GM21717 (cell line): ENCODE results near the gene AIDA.

Experiments used
- ATAC-seq: cut with Tn5 transposase; IDR thresholded peaks from one replicate; pipeline ENCODE4 v1.9.1; 2021; ENCODE audit warnings: mild to moderate bottlenecking, moderate library complexity; ENCODE audit not compliant: unreplicated experiment

Gene AIDA

DNA sequence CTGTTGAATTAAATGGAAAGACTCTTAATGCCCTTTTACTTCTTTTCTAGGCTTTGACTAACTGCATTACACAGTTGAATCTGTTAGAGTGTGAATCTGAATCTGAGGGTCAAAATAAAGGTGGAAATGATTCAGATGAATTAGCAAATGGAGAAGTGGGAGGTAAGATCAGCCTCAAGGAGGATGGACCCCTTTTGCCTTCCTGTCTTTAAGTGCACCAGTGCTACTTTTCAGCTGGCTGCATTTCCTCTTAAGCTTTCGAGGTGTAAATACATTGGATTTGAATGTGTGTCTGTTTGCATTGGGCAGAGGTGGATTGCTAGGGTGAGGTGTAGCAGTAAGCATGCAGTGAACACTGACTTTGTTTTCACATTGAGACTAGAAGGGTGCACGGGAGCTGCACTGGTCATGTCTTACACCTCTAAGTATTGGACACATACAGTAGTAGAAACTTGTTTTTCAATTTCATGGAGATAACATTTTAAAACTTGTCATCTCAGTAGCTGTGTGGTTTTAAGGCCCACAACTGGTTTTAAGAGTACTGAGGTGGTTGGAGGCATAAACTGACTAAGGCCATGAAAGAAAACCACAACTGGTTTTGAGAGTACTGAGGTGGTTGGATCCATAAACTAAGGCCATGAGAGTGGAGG is 59.0 kb downstream of the AIDA start:
- ATAC-seq: peak; percentile 70

DNA sequence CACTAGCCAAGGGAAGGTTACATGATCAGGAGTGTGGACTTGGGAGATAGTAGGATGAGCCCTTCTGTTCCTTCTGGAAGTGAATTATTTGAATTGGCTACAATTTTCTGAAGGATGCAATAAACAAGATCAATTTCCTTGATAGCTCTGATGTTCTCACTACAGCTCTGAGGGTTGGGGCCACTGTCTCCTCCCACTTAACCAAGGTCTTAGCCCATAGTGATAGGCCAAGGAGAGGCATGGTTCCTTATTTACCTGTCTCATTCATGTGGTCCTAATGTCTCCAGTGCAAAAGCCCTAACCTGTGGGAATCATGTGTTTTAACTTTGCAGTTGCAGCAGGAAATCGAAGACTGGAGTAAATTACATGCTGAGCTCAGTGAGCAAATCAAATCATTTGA is 59.6 kb downstream of the AIDA start:
- ATAC-seq: no peak

DNA sequence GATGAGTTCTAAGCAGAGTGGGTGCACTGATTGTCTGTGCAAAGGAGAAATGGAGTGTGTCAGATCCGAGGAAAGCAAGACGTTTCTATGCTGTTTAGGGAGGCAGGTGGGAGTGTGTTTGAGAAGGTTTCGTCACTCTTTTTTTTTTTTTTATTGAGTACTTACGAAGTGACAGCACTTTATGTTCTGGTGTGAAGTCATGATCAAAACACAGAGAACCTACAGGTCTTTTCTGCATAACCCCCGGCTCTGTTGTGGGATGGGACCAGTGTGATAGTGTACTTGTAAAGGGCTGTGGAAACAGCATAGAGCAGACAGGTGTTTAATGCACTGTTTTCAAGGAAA is 67.7 kb downstream of the AIDA start:
- no peak for ATAC-seq

DNA sequence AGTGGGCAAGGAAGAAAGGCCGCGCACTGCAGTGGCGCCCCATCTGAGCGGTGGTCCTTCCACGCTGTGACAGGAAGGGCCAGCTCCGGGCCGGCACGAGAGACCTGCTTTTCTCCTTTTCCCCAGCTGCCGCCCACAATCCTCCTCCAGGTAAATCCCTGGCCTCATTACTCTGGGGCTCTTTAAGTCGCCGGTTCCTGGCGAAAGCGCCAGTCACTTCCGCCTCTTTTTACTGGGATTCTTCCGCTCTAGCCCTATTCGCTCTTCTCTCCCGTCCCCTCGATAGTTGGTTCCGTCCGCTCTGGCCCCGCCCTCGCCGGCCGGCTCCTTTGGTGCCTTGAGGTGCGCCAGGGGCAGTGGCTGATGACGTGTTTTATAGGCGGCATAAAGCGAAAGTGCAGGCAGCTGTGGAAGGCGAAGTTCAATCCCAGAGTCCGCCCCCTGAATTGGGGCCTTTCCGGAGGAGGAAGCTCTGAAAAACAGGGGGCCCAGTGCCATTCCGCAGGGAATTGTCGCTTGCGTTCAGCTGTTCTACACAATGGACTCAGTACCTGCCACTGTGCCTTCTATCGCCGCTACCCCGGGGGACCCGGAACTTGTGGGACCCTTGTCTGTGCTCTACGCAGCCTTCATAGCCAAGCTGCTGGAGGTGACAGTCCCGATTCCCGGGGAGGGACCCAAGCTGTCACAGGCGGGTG is 68.2 kb downstream of the AIDA start:
- peak; percentile 96 for ATAC-seq

GRCh38 chr1:222643606-222643937 is 68.7 kb downstream of the AIDA start:
- ATAC-seq: no peak

DNA sequence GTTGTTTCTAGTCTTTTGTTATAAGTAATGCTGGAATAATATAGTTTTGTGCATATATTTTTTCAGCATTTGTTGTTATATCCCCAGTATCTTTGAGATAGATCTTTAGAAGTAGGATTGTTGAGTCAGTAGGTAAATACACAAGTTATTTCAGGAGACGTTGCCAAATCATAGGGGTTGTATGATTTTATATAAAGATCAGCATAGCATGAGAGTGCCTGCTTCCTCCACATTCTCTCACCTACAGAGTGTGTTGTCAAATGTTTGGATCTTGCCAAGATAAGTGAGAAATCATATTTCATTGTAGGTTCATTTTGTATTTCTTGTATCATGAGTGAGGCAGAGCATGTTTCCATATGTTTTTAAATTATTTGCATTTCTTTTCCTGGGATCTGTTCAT is 69.8 kb downstream of the AIDA start:
- no peak for ATAC-seq

DNA sequence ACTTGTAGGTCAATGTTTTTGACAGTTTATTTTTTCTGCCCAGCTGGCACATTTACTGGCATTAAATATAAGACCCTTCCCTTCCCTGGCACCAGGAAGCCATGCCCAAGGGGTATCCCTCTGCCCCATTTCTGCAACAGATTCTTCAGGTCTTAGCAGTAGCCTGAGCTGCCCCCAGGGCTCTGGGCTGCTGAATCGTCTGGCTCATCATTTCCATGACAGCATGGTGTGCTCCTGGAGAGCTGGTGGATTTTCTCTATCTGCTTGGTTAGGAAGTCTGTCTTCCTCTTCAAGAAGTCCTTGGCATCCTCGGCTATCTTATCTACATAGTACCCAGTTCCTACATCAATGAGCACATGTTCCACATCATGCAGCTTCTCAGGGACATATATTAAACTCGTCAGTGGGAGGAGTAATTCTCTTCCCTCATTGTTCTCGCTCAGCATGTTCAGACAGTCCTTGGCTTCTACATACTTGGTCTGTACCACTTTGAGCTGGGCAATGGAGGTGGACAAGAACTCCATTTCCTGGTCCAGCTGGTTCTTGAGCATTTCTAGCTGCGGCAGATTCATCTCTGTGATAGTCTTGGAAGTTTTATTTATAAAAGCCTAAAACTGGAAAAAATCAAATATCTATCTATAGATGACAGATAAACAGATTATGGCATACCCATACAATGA is 70.9 kb downstream of the AIDA start:
- no peak for ATAC-seq

- ATAC-seq: peak; percentile 71
These were observed 77.9 kb downstream of the AIDA start for GRCh38 chr1:222634180-222635013.

DNA sequence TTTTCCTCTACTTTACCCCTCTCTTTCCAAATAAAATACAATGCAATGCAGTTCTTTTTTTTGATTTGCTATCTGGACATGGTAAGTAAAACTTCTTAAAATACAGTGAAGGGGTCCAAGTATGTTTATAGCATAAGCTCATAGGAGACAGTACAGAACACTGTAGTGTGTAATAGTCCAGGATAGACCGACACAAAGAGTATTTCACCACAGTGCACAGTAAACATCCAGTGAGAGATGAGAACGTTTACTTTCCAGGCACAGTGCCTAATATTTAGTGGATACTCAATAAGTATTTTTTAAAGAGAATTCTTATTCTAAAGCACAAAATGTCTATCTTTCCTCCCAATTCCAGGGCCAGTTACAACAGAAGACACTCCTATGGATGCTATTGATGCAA is 79.5 kb downstream of the AIDA start:
- ATAC-seq: no peak

DNA sequence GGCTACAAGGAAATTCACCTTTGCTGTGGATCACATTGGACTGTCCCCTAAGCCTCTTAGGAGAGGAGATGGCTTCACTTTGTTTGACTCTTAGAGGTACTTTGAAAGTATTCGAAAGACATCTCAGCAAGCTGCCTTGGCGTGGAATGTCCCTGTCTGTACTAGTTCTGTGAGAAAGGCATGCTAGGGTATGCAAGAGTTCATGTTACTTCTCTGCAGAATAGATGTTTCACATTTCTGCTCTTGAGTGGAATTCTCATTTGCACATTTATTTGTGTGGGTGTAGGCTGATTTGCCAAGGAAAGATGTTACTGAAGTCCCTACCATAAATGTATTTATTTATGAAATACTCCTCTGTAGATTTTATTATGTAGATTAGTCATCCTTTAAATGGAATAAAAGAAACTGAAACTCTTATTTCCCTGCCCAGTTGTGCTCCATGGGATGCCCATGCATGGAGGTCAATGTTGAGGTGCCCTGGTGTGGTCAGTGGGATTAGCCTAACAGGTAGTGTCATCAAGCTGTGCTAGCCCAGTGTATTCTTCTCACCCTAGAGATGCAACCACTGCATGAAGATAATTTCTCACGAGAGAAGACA is 80.6 kb downstream of the AIDA start:
- ATAC-seq: no peak

DNA sequence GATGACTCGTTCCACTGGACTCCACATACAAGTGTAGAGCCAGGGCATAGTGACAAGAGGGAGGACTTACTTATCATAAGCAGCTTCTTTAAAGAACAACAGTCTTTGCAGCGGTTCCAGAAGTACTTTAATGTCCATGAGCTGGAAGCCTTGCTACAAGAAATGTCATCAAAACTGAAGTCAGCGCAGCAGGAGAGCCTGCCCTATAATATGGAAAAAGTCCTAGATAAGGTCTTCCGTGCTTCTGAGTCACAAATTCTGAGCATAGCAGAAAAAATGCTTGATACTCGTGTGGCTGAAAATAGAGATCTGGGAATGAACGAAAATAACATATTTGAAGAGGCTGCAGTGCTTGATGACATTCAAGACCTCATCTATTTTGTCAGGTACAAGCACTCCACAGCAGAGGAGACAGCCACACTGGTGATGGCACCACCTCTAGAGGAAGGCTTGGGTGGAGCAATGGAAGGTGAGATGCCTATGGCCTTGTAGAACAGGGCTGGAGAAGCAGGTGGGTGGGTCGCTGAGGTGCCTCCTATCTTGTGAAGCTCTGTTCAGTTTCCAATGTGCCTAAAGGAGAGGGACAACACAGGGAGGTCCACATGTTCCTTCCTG is 82.3 kb downstream of the AIDA start:
- no peak for ATAC-seq

DNA sequence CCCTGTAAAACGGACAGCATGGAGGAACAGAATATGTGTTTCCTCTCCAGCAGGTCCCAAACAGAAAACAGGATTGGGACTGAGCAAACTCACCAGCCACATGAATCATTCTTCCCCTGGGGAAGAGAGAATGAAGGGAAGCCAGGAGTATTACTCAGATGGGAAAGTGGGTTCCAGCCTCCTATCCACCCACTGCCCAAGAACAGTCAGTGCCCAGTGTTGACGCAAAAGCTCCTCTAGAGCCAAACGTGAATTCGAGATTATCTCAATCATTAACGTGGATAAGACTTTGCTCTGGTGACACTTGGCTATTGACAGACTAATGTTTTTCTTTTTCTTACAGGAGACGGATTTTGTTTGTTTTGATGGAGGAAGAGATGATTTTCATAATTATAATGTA is 85.1 kb downstream of the AIDA start:
- no peak for ATAC-seq

GRCh38 chr1:222624214-222624613 is 88.1 kb downstream of the AIDA start:
- ATAC-seq: no peak

- no peak for ATAC-seq
These were observed 88.8 kb downstream of the AIDA start for GRCh38 chr1:222623458-222623857.

DNA sequence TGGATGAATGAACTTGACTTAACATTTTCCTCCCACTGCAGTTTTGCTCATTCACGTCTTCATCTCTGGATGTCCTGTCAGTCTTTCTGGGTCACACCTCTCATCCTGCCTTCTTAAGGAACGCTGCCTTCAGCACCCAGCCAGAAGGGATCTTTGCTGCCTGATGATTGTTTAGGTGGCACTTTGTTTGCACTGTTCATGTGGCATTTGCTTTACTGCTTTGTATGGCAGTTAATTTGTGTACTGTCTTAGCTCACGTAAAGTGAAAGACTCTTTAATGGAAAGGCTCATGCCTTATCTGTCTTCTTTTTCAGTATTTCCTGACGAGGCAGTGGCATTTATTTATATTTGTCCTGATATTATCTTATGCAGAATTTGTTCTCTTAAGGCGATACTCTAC is 89.5 kb downstream of the AIDA start:
- ATAC-seq: no peak

DNA sequence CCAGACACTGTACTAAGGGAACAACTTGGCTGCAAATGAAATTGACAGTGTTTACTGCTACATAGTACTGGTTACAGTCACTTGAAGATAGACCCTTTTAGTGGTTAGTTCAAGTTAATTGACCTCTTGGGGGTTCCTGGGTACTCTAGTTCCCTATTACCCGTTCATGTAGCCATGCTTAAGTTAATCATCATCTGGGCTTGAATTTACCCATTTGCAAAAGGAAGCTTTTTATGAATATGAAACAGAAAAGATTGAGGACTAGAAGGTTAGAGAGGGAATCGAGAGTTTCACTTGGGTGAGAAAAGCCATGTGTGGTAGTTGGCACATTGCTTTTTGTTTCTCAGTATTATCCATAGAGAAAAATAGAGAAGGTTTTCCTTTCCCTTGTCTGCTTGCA is 91.7 kb downstream of the AIDA start:
- ATAC-seq: peak; percentile 18

- ATAC-seq: no peak
These were observed 93.3 kb downstream of the AIDA start for GRCh38 chr1:222618880-222619596.
